Stimulated activated CD4-positive, alpha-beta T cell treated with anti-CD3 and anti-CD28 coated beads, TNF-alpha, amount 100 ng/mL, for 48 hours (primary cell): ENCODE results near the gene TEDC1.

ENCODE experiments used
- DNase-seq, 3 donors: peaks; one replicate each; pipeline ENCODE4 v3.0.0-alpha.2; 2020; ENCODE audit warnings: low read depth in 3 of 3

Gene TEDC1

GRCh38 chr14:105525326-105525725, 34.3 kb downstream of the TEDC1 start:
- no peak for DNase-seq

- no peak for DNase-seq
Observed at GRCh38 chr14:105525861-105526775, 35.1 kb downstream of the TEDC1 start, which contains the start of gene TMEM121. Gene TMEM121, plus strand, starts transcription at chr14:105526583. Its CDS starts 2,252 bp downstream, at chr14:105528835.

DNA sequence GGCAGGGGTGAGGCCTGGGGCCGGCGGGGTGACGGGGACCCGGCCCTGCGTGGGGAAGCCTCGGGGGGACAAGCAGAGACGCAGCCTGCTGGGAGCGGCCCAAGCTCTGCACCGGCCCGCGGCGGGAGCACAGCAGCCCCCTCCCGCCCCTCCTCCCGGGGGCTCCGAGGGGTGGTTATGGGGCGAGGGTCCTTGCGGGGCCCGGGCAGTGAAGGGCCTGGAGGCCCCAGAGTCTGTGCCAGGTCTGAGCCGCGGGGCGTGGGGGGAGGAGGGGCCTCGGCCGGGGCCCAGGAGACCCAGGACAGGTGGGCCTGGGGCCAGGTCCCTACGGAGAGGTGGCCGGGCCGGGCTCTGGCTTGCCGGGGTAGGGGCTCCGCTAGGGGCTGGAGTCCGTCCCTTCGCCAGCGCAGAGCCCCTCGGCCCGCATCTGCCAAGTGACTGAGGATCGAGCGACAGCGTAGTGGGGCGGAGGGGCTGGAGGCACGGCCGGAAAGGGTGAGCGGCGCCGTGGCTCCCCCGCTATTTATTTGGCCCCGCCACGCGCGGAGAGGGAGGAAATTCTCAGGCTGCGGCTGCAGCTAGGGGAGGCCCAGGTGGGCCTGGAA, 35.8 kb downstream of the TEDC1 start:
- DNase-seq = no peak

- DNase-seq = no peak
Observed at GRCh38 chr14:105527381-105527825, 36.4 kb downstream of the TEDC1 start.

DNA sequence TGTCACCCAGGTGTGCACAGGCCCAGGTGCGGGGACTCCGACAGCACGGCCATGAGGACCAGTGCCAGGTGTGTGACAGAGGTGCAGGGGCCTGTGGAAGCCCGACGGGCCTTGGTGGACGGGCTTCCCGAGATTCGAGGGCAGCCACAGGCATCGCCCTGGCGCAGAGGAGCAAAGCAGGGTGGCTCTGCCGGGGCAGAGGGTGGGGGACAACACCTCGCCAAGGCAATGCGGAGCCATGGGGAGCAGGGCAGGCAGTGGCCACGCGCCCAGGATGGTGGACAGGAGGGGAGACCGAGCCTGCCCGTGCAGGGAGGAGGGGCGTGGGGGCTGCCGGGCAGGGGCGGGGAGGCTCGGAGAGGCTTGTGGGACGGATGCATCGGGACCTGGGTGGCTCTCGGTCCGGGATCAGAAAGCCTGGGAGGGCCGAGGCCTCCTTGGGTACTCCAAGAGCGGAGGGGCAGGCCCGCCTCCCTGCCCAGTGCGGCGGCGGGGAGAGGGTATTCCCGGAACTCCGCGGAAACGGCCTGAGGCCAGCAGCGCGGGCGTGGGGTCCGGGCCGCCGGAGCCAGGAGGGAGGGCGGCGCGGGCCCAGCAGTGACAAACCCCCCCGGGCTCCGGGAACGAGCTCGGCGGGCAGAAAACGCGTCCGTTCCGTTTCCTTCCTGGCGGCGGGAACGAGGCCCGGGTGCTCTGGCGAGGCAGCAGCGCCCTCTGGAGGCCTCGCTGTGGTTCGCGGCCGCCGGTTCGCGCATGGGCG, 37.0 kb downstream of the TEDC1 start:
- DNase-seq = peak; percentile 66 to 68 (median 68)

DNA sequence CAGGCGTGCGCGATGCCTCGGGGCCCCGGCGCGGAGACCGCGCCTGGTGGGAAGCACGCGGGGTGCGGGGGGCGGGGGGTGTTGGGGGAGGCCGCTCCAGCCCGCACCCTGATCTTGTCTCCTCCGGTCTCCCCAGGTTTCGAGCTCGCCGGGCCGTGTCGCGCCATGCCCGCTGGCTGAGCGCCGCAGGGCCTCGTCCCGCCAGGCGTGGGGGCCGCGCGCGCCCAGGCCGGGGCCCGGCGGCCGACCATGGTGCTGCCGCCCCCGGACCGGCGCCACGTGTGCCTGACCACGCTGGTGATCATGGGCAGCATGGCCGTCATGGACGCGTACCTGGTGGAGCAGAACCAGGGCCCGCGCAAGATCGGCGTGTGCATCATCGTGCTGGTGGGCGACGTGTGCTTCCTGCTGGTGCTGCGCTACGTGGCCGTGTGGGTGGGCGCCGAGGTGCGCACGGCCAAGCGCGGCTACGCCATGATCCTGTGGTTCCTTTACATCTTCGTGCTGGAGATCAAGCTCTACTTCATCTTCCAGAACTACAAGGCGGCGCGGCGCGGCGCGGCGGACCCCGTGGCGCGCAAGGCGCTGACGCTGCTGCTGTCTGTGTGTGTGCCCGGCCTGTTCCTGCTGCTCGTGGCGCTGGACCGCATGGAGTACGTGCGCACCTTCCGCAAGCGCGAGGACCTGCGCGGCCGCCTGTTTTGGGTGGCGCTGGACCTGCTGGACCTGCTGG, 37.7 kb downstream of the TEDC1 start:
- peak in 1 of 3 donors; percentile 39 for DNase-seq

GRCh38 chr14:105529319-105529568, 38.2 kb downstream of the TEDC1 start:
- DNase-seq = no peak

DNA sequence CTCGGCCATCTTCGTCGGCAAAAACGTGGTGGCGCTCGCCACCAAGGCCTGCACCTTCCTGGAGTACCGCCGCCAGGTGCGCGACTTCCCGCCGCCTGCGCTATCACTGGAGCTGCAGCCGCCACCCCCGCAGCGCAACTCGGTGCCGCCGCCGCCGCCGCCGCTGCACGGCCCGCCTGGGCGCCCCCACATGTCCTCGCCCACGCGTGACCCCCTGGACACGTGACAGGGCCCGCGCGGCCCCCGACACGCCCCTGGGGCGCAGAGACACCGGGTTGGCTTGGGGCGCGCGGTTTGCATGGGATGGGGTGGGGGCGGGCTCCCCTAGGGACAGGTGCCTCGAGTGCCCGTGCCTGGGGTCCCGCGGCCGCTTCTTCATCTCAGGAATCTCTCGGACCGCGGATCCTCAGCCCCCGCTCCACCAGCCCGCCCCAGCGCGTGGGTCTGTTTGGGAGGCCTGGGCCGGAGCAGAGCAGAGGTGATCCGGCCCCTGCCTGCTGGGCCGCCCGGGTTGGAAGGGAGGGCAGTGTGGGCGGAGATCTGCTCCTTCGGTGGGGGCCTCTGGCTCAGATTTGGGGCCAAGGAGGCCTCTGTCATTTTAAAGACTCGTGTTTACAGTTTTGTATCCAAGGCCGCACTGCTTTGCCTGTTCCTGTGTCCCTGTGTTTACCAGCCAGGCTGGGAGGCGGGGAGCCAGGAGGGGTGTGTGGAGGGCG, 38.7 kb downstream of the TEDC1 start:
- peak in 1 of 3 donors; percentile 21 for DNase-seq

- DNase-seq = no peak
Observed at GRCh38 chr14:105530285-105531087, 39.4 kb downstream of the TEDC1 start.

DNA sequence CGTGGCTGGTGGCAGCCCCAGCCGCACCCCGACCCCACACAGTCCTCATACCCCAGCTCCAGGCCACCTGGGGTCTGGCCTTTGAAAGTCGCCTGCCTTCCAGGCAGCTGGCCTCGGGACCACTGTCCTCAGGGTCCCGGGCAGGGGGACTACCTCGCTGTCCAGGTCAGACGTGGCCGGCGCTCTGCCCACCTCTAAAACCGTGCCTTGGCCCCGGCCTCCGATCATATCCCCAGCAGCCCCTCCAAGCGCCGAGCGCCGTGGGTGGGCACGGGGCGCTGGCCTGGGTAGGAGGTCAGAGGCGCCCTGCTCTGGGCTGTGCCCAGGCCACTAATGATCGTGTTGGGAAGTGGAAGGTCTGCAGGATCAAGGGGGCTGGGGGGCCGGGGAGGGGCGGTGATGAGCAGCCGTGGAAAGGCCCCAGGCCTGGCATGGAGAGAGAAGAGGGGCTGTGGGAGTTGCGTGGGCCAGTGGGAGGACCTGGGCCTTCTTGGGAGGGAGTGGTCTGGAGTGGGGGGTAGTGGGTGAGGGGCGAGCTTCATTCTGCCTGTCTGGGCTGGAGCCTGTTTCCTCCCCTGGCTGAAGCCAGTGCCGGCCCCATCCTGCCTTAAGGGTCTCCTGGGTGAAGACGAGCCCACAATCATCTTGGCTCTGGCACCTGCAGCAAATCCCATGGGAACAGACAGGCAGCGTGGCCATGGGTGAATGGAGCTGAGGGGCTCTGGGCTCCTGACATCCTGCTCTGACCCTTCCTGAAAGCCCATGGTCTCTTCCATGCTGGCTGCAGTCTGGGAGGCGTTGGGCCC, 40.2 kb downstream of the TEDC1 start:
- no peak for DNase-seq

GRCh38 chr14:105531894-105532623, 41.0 kb downstream of the TEDC1 start:
- DNase-seq = no peak

GRCh38 chr14:105532735-105533141, 41.7 kb downstream of the TEDC1 start:
- no peak for DNase-seq

- no peak for DNase-seq
Observed at GRCh38 chr14:105533391-105533790, 42.3 kb downstream of the TEDC1 start.

DNA sequence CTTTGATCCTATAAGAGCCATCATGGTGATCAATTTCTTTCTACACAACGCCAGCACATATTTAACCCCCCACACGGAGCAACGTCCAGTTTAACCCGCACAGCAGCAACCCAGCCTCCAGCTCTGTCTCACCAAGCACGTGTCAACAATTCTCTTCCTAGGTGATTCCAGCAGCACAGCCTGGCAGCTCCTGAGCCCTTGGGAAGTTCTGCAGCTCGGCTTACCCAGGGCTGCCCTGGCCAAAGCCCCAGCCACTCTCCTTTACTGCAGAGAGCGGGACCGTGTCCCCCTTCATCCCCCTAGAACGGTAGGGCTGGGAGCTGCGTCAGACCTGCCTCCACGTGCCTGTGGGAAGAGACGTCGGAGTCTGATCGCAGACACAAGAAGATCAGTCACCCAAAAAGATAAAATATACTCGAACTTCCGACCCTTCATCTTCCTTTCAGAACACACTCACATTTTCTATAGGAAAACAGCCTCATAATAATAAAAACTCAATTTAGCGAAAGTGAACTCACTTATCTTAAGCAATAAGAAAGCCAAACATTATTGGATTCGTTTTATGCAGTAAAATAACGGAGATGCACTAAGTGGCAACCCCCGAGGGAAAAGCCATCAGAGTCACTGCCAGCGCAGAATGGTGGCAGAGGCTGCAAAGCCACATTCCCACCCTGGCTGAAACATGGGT, 42.9 kb downstream of the TEDC1 start:
- no peak for DNase-seq

DNA sequence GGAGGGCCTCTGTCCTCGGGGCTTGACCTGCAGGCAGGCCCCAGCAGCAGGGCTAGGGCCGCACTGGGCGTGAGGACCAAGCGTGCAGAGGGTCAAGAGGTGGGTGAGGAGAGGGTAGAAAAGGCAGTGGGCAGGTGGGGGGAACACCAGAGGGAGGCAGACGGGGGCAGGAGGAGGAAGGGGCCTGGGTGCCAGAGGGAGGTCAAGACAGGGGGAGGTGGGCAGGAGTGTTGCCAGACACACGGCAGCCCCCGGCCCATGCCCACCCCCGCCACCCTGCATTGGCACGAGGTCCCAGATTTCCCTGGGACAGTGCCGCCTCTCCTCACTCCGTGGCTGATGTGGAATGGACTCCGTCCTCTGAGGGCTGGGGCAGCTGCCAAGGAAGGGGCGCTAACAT, 43.5 kb downstream of the TEDC1 start:
- no peak for DNase-seq

- no peak for DNase-seq
Observed at GRCh38 chr14:105536051-105536450, 45.0 kb downstream of the TEDC1 start.

- DNase-seq = no peak
Observed at GRCh38 chr14:105536691-105537579, 45.9 kb downstream of the TEDC1 start.
